Putamen (tissue), 1 donor: ENCODE data around the gene PITHD1.
"Not testable (repeated sequence)": the region's sequence is repeated elsewhere in the genome, so short reads cannot be mapped to it uniquely, and the experiment has no call there.

Experiments used
- DNase-seq: peaks from one replicate; pipeline ENCODE4 v3.0.0-alpha.2; 2016; ENCODE audit warnings: low spot score

The PITHD1 gene

DNA sequence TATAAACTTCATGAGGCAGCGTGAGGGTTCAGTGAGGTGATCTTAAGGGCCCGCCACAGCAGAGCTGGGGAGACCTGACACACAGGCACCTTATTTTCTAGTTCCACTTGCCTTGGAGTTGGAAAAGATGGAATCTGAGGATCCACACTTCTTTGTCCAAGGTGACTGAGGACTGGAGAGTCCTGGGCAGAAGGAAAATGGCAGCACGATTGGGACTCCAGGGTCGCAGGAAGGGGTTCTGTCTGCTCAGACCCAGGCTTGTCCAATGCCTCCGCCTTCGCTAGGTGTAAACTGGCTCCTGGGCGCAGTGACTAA lies 21.0 kb downstream of the PITHD1 start:
- DNase-seq = no peak

DNA sequence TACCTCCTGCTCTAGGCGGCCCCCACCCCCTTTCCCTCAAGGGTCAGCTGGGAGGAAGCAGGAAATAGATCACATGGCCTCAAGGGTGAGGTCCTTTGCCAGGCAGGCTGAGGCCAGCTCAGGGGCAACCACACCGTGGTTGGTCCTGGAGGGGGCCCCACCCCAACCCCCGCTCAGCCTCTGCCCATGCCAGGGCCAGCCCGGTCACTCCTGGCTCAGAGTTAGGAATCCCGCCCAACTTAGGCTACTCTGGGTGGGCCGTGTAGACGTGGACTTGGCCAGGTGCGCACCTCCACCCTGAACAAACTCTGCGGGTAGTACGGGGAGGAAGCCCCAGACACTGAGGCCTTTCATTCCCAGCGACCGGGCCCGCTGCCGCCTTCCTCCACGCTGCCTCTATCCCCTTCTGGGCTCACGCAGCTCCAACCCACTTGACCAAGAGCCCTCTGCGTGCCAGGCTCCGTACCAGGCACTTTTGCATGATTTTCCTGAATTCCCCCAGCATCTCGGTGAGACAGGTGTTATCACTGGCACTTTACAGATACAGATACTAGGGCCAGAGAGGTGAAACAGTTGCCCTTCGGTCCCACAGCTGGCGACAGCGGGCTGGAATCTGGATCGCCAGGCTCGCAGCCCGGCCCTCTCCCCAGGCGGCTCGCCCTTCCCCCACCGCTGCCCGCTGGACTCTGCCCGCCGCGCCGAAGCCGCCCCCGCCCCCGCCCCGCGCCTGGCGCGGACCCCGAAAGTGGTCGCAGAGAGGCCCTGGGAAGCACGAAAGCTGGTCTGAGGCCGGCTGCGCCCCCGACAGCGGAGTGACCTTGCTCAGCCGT lies 21.6 kb downstream of the PITHD1 start:
- DNase-seq = no peak

DNA sequence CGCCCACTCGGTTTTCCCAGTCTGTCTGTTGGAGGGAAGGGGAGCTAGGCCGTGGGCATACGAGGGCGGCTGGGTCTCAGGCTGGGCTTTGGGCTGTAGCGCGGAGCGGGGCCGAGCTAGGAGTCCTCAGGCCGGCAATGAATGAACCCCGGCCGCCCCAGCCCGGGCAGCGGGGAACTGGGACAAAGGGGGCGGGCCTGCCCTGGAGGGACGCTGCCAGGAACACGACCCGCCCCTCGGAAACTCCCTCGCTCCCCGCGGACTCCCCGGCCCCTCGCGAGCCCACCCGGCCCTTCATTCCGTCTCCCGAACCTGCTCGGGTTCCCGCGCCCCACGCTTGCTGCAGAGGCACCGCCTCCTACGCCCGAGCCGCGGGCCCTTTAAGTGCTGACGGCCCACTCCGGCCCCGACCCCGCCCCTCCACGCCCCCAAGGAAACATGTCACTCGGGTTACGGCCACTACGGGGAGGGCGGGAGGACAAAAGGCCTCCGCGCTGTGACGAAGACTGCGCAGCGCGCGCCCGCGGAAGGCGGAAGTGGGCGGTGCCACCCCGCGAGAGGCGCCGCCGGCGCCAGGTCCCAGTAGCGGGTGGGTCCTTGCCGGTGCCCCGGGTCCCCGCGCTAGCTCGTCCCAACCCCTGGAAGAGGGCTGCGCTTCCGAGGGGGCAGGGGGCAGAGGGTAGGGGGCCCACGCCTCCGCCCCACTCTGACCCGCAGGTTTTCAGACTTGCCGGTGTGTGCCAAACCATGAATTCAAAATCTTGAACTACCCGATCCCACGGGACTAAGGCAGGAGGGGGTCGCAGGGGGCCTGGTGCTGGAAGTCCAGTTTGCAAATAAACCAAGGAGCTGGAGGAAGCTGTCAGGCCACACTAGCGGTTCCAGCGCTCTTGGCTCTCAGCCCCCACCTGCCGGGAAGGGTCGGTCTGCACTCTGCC lies 22.5 kb downstream of the PITHD1 start, which contains the start of gene GALE:
GALE (minus strand) TSS at position 355 of the 938 bp plus-strand sequence. CDS start 1,747 bp downstream, outside the sequence.
- peak; percentile 96 for DNase-seq

DNA sequence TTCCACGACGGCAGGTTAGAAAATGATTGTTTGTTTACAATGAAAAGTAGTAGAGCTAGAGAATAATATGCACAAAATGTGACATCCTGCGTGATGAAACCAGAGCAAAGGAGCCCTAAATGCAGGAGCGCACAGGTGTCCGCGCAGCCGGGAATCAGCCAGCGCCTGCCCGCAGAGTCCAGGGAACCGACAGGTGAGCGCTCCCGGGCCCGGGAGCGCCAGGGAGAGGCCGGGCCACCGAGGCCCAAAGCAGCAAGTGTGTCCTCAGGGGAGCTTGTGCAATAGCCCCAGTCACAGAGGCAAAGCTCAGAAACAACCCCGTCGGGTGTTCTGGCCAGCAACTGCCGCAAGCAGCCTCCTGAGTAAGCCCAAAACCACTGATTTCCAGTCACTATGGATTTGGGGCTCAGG lies 23.1 kb downstream of the PITHD1 start:
- no peak for DNase-seq

DNA sequence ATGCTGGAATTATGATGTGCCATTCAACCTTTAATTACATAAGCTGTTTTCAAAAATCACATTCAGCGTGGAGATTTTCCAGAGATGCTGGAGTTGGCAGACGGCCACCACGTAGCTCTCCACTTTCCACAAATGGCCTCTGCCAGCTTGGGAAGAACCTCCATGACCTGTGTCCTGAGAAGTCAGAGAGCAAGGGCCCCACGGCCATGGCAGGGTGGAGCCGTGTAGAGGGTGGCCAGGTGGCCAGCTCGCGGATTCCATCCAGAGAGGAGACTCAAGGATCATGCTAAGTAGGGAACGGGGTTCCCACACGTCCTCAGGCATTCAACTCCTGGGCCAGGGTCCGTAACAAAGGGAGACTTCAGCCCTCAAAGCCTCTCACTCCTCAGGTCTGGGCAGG lies 23.7 kb downstream of the PITHD1 start:
- DNase-seq = no peak

DNA sequence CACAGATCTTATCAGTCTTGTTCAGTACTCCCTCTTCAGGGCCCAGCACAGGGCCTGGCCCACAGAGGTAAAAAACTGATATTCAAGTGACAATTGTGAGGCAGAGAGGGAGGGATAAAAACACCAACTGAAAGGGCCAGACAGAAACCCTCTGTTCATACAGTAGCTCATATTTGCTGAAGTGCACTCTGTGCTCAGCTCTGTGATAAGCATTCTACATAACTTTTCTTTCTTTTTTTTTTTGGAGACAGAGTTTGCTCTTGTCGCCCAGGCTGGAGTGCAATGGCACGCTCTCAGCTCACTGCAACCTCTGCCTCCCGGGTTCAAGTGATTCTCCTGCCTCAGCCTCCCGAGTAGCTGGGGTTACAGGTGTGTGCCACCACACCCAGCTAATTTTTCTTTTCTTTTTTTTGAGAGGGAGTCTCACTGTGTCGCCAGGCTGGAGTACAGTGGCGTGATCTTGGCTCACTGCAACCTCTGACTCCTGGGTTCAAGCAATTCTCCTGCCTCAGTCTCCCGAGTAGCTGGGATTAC lies 24.7 kb downstream of the PITHD1 start:
- DNase-seq = not testable (repeated sequence)

DNA sequence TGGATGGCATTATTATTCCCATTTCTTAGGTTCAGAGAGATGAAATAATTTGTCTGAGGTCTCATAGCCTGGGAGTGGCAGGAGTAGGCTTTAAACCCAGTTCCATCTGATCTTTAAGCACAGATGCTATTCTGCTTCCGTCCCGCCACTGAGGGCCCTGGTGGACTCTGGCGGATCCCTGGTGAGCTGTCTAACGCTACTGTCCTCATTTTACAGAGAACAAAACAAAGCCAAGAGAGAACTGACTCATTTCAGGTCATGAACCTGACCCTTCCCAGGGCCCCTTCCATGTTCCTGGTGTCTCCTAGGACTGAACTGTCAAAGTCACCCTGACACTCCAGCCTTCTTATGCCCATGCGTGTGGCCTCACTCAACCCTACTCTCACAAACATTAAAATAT lies 25.5 kb downstream of the PITHD1 start:
- DNase-seq = no peak

DNA sequence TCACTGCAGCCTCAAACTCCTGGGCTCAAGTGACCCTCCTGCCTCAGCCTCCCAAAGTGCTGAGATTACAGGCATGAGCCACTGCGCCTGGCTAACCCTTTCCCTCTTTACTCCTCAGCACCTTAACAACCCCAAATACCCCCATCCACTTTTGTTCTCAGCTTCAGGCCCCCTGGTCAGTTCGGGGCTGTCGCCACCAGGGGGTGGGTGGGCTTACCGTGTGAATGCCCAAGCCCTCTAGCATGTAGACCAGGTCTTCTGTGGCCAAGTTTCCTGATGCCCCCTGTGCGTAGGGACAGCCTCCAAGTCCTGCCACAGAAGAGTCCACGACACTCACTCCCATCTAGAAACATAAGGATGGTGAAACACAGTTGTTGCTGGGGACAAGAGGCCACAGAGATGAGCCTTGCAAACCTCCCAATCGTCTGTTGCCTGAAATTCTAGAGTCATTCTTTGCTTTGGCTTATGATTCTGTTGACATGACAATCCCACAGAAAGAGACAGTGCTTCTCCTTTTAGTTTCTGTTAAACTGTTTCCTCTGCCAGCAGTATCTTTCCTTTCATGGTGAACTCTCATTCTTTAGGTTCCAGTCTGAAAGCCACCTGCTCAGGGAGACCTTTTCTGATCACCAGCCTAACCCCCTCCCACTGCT lies 26.1 kb downstream of the PITHD1 start:
- DNase-seq = no peak

DNA sequence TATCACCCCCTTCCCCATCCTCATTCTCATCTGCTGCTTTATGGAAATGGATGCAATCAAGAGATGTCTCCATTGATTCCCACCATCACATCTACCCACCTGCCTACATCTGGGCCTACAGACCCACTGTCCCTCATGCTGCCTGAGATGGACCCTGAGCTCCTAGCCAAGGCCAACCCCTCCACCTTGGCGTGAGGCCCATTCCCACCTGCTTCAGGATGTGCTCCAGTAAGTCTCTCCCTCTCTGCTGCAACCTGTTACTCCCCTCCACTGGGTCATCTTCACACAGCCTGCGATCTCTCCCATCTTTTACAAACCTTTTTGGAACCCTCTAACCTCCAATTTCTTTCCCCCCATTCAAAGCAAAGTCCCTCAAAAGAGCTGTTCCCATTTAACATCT lies 26.8 kb downstream of the PITHD1 start:
- DNase-seq = no peak

DNA sequence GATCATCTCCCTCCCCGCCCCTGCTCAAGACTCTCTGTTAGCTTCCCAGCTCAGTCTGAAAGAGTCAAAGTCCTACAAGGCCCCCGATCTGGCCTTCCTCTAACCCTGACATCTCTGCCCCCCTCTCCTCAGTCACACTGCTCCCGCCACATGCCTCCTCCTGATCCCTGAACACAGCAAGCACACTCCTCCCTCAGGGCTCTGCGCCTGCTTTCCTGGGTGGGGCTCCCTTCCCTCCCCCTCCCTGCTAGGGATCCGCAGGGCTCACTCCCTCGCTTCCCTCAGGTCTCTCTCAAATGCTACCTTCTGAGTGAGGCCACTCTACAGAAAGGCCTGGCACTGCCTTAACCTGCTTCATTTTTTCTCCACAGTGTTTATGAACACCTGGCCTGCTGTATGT lies 28.1 kb downstream of the PITHD1 start:
- DNase-seq = no peak

DNA sequence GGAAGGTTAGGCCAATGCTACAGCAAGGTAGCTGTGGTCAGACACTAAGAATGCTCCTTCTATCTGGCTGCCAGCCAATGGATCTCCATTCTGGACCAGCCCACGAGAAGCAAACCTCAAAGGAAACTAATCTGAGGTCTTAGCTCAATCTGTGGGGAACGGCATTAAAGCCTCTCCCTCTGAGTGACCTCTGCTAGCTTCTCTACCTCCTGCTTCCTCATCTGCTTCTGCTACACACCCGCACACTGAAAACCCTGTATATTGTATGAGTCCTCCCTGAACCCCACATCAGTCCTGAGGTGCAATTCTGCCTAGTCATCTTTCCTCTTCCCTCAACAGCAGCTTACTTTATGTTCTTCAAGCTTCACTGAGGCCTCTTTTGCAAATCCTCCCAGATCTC lies 29.2 kb downstream of the PITHD1 start:
- DNase-seq = no peak

DNA sequence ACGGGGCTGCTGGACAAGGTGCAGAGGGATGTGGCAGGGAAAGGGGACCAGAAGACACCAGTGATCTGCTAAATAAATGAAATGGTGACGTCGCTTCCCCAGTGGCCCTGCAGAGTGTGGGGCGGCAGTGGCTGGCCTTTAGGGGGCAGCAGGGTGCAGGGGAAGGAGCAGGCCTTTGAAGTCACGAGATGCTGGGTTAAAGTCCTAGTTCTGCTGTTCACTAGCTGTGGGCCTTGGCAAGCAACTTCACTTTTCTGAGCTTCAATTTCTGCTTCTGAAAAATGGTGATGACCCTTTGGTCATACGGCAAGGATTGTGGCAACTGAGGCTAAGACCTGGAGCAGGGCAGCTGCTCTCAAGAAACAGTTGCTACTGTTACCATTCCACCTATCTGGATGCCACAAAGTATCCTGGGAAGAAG lies 31.5 kb downstream of the PITHD1 start:
- DNase-seq = peak; percentile 63

DNA sequence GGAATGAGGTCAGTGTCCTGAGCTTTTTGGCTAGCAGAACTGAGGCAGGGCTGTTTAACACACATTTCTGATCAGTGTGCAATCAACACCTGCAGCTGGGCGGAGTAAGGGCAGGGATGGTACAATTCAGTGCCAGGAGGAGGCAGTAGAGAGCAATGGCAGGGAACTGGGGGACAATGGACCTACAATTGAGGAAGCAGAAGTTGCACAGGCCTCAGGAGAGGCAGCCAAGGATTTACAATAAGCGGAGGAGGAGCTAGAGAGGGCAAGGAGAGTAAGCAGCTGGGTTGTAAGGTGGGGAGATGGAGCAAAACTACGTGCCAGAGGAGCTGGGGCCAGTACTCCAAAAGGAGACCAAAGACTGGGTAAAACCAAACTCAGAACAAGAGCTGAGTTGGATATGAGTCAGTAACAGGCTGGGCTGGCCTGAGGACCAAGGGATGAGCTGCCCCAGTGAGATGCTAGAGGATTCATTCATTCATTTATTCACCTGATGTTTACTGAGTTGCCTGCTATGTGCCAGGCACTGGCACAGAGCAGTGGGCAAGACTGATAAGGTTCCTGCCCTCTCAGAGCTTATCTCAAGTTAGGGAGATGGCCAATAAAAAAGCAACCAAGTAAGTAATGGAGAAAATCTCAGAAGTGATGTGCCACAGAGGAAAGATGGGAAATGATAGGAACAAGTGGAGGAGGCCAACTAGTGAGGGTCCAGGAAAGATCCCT lies 32.8 kb downstream of the PITHD1 start:
- no peak for DNase-seq

DNA sequence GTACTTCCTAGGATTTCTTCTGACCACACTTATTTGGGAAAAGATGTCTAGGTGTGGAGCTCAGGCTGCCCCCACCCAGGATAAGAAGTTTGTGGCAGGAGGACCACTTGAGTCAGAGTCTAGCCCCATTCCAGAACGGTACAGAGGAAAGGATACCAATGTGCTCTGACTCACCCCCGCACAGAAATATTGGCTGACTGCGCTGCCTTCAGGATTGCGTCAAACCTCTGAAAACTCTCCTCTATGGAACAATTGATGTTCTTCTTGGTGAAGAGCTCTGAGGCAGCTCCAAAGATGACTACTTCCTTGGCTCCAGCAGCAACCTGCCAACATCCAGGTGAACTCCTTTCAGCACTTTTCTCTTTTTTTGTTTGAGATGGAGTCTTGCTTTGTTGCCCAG lies 35.8 kb downstream of the PITHD1 start:
- DNase-seq = no peak

DNA sequence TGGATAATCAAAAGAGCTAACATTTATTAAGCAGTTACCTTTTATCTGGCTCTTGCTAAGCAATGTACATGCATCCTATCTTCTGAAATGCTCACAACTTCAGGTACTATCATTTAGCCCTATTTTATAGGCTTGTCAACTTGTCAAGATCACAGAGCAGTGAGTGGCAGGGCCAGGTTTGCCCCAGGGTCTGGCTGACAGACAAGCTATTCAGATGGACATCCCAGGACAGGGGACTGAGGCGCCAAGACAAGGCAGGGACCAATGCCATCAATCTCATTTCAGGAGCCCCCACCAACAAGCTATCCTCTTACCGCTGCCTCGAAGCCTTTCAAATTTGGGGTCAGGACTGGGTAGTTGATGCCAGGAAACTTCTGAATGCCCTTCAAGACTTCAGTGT lies 38.1 kb downstream of the PITHD1 start:
- no peak for DNase-seq

DNA sequence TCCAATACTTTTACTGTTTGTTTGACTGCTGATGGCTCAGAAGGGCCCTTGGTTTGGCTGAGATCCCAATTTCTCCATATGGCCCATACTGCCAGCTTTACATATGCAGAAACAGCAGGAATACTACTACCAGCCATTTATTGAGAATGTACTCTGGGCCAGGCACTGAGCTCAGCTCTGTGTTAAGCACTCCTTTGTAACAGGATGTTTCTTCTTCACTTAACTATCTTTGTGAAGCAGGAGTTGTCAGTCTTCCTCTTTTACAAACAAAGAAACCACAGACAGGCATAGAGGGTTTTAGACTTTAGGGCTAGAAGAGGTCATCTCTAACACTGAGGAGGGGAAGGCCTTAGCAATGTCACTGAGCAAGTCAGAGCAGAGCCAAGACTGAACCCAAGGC lies 38.7 kb downstream of the PITHD1 start:
- no peak for DNase-seq

DNA sequence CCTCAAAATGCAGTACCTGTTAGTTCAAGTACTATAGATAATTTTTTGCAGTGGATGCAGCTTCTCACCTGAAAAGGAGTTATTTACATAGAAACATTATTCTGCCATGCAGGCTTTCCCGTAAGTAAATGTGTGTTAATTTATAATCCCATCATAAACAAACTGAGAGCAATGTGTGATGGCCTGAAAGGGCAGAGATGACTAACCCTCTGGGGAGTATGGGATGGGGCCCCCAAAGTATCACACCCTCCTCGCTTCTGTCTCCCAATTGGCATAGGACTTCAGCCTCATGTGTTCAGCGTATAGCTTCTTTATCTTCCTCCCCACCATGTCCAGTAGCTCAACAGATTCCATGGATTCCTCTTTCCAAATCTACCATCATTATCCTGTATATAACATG lies 39.4 kb downstream of the PITHD1 start:
- DNase-seq = no peak

DNA sequence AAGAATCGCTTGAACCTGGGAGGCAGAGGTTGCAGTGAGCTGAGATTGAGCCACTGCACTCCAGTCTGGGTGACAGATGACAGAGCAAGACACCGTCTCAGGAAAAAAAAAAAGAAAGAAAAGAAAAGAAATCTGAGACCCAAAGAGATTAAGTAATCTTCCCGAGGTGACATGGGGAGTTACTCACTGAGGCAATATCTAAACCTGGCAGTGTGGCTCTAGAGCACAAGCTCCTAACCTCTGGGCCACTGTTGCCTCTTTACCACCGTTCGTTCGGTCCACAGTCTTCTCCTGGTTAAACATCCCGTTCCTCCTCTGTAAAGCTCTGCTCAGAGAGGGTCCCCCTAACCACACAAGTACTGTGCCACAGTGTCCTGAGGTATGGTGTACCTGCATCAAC lies 45.5 kb downstream of the PITHD1 start:
- DNase-seq = no peak

DNA sequence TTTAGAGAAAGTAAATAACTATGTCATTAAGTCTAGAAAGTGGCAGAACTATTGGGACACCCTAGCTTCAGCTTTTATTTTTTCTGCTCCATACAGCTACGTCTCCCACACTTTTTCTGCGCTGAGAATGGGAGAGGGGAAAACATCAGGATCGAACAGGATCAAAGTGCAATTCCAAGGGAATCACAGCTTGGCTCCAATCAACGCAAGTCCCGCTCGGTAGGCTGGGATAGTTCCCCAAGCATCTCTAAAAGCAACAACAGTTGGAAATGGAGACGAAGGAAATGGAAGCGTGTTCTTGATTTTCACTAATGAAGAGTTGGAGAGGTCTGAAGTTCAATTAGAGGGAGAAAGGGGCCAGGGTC lies 46.5 kb downstream of the PITHD1 start:
- no peak for DNase-seq

DNA sequence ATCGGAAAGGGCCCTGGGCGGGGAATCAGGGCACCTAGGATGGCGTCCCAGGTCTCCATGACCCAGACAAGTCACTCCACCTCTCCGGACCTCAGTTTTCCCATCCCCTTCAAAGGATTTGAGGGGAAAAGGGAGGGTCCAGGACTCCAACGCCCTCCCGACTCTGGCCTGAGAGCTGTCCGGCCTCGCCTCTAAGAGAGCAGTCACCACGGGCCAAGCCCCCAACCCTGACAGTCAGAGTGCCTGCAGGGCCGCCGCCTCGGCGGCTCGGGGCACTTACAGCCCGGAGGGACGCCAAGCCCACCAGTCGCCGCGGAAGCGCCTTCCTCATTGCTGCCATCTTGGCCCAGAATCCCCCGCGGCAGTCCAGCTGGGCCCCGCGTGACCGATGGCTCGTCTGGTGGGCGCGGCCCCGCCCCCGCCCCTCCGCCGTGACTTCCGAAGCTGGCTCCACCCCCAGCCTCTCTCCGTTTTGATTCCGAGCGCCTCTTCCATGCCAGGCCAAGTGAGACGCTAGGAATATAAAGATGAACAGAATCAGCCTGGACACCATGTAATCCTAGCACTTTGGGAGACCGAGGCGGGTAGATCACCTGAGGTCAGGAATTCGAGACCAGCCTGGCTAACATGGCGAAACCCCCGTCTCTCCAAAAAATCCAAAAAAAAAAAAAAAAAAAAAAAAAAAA lies 47.0 kb downstream of the PITHD1 start, which contains the start of gene HMGCL:
HMGCL (minus strand) TSS at position 354 of the 686 bp plus-strand sequence; CDS start at position 340, 14 bp downstream.
- peak; percentile 90 for DNase-seq
